ENCODE measurements around the gene PDIA5. TPM values are rescaled to one million over a fixed set of nuclear protein-coding genes. Genes with fewer than 3 reads are reported as not detected.

Gene PDIA5
- total RNA-seq, 1 donor from 2014 or later: 67.3 TPM

DNA sequence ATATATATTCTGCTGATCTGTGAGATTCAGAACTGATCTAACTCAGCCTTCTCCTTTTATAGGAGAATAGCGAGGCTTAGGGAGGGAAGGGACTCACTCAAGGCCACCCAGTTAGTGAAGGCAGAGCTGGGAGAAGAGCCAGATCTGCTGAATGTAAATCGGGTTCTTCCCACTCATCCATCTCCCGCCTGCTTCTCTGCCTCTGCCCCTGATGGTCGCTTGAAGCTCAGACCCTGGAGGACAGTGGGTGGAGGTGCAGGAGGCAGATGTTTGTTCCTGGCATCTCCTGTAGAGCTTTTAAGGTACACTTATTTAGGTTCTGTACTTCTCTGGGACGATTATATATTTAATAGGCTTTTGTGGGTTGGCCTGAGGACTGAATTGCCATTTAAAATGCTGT lies 4.3 kb downstream of the PDIA5 start:
- DNase-seq (ENCODE audit: low read depth in 2 of 2): peak in 1 of 2 donors; percentile 17

DNA sequence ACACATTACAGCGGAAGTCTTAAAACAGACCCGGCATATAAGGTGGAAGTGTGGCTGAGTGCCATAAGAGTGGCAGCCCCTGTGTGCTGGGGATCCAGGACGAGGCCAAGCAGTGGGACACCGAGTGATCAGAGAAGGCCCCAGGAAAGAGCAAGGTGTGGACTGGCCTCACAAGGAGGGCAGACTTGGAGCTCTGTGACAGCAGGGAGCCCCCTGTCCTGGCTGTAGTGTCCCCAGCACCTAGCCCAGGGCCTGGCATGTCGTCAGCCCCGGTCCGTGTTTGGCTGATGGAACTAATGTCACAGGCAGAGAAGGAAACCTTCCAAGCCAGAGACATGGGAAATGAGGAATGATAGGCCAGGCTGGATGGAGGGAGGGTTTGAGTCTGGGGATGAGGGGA lies 4.8 kb downstream of the PDIA5 start:
- no peak for DNase-seq (ENCODE audit: low read depth in 2 of 2)

DNA sequence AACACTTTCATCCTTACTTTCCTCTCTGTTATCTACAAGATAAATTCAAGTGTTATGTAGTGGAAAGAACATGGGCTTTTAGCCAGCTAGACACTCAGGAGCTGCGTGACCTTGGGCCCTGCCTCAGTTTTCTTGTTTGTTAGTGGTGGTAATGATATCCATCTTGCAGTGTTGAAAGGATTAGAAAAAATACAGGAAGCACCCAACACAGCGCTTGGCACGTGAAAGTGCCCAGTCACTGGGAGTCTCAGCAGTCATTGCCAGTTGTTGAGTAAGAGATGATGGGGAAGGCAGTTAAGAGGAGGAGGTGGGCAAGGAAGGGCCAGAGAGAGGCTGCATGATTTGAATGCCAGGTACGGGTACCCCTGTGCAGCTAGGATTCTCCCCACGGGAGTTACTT lies 5.3 kb downstream of the PDIA5 start:
- no peak for DNase-seq (ENCODE audit: low read depth in 2 of 2)

DNA sequence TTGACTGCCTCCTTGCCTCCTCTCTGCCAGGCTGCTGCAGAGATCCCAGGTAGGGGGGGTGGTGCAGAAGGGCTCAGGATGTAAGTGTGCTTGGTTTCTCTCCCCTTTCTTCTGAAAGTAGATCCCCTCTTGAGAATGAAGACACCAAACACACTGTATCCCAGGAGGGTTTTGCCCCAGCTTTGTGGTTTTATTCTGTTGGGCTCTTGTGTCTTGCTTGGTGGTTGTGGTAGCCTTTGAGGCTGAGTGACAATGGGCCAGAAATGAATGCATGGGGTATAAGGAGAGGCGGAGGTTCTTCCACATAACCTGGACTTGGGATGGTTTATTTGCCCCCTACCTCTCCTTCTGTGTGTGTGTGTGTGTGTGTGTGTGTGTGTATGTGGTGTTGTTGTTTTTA lies 5.7 kb downstream of the PDIA5 start:
- DNase-seq (ENCODE audit: low read depth in 2 of 2): no peak

DNA sequence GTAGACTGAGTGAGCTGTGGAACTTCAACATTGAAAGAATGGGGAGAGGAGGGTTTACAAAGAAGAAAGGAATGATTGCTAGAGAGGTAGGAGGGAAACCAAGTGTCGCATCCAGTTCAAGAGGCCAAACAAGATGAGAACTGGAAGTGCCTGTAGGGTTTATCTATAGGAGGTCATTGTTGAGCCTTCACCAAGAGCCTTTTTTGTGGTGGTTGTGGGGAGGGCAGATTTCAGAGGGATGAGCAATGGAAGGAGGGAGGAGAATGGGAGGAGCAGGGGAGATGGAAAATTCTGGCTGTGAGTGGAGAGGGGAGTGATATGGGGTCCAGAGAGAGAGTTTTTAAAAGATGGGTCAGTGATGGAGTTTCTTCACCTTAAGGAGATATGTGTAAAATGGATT lies 8.5 kb downstream of the PDIA5 start:
- DNase-seq (ENCODE audit: low read depth in 2 of 2): no peak

DNA sequence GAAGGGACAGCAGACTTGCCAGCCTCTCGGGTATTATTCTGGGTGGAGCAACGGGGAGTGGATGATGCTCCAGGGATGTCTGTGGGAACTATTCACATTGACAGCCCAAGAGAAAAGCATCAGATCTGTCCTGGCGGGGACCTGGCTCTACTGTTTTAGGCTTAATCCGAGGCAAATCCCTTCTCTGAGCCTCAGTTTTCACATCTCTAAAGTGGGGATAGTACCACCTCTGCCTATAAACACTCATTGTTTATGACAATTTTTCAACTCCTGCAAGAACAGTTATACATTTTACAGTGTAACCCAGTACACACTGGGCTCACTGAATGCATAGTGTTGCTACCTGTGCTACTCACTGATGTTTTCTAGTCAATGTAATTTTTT lies 9.3 kb downstream of the PDIA5 start:
- no peak for DNase-seq (ENCODE audit: low read depth in 2 of 2)

DNA sequence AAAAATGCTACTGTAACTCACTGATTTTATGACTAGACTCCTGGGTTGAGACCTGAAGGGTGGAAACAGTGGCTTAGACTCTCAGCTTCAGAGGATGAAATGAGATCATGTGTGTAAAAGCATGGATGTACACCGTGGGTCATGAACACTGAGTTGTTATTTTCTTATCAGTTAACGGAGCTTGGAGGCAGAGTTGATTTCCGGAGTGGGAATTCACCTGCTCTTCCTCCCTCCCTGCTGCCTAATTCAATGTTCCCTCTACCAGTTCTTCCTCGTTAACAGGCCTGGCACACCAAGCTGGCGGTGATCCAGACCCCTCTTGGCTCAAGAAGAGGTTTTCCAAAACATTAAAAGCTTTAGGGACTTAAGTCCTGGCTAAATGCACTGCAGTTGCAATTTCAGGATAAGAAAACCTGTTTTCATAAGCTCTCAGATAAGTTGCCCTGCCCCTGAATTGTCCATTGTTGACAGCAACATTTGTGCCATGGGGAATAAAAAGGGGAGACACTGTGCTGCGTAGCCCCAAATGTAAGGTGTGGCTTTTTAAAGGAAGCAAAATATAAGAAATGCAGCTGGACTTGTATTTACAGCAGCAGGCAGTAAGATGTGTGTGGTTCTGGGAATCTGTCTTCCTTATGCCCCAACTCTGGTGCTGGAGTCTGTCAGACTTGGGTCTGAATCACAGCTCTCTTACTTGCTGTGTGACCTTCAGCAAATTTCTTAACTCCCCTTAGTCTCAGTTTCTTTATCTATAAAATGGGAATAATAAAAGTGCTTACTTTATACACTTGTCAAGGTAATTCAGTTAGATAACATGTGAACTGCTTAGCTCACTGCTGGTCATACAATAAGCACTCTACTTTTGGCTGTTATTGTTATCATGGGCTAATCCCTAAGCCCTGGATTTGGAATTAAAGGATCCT lies 9.9 kb downstream of the PDIA5 start:
- peak; percentile 55 to 74 for DNase-seq (ENCODE audit: low read depth in 2 of 2)

DNA sequence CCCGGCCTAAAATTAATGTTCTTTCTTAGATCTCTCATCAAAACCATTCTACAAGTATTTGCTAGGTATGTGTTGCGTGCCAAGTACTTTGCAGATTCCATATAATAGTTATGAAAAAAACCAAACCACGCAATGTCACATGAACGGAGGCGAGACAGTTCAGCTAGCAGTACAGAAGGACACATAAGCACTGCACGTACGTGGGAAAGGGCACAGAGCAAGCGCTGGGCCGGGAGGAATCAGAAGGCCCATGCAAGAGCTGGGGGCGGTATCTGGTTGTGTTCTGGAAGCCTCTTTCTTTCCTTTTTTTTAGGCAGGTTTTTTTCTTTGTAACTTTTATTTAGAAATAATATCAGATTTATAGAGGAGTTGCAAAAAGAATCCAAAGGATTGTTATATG lies 11.3 kb downstream of the PDIA5 start:
- DNase-seq (ENCODE audit: low read depth in 2 of 2): no peak

DNA sequence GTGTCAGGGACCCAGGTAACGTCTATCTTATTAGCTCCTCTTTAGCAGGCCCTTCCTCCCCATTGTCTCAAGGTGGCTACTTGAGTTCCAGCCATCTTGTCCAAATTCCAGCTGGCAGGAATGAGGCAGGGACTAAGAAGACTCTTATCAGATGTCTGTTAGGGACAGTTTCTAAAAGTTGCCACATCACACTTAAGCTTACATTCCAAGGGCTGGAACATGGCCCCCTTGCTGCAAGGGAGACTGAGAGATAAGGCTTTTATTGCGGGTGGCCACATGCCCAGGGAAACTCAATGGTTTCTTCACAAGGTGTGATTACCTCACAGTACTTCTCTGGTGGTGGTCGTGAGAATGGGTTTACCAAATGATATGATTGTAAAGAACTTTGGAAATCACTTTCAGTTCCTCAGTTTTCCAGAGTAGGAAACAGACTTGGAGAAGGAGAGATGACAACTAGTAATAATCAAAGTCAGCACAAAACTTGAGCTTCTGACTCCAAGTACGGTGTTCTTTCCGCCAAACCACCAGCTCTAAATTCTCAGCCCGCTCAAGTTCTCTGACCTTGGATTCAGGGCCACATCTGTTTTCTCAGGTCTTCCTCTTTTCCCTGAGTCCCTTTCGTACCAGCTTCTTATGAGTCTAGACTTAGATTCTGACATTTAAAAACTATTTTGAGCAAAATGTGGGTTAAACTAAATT lies 14.2 kb downstream of the PDIA5 start:
- no peak for DNase-seq (ENCODE audit: low read depth in 2 of 2)

DNA sequence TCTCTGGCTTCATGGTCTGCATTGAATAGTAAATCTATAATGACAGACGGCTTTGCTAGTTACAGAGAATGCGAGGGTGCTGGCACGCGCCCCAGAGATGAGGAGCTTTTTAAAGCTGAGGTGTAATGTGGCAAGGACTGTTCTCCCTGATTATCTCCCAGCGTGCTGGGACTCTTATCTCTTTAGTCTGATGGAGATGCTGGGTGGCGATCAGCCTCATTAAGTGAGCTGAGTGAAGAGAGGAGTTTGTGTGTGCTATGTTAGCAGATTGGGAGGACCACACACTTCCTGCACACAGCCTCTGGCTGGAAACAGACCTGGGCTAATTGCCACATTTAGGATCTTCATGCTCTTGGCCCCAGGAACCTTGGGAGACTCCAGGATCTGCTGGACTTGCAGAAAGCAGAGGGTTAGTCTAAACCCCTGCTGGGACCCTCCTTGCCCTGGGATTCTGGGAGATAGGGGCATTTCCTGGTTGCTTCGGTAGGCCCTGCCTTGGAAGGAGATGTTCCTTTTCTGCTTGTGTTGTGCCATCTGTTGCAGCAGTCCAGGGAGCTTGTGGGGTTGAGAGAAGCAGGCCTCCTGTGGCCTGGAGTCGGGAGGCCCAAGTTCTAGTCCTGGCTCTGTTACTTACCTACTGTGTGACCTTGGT lies 15.0 kb downstream of the PDIA5 start:
- DNase-seq (ENCODE audit: low read depth in 2 of 2): peak in 1 of 2 donors; percentile 59

DNA sequence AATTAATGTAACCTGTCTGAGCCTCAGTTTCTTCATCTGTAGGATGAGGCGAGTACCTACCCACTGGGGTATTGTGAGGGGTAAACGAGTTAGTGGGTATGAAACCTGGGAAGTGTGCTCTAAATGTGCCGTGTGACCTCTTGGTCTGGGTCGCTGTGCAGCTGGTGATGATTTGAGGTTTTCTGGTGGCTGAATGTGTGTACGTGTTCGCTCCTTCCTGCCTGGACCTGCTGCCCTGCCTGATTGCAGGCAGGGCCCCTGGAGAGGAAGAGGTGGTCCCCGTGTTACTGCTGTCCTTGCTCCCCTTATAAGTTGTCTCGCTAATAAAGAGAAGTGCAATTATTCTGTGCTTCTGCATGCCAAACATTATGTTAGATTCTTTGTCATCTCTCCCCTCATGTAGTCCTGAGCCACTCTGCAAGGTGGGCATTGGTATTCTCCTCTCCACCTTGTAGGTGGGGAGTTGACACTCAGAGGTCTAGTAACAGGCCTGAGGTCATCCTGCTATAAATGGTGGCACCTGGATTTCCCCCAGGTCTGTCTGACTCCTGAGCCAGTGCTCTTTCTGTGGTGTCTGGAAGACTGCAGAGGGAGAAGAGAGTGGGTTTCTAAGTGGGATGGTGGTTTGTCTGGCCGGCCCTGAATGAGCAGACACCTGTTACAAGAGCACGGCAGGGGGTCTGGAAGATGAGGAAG lies 15.7 kb downstream of the PDIA5 start:
- DNase-seq (ENCODE audit: low read depth in 2 of 2): peak; percentile 96 to 98

DNA sequence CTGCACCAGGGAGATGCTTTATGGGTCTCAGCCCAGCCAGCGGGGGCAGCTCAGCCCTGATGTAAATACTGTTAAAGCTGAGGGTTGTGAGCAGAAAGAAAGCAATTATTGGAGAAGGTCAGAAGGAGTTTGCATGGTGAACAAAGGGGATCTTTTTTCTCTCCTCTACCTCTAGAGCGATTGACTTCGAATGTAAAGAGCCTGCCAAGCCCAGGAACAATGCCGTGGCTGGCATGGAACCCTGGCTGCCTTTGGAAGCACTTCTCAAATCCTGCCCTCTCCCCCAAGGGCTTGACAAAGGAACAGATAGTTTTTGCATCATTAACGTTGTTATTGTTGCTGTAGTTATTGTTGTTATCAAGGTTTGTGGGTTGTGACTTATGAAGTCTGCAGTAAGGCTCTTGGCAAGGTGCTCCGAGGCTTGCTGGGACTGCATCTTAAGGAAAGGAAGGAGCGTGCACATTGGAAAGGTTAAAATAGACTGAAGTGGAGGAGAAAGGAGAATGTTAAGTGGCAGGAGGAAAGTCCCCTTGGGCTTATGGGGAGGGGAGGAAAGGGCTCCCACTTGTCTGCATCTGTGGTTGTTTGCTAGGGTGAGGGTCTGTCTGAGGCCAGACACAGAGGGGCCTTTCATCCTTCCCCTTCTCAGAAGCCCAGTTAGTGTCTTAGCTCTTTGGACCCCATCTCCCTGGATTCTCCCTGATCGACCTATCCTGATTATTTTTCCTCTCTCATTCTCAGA lies 16.7 kb downstream of the PDIA5 start:
- peak in 1 of 2 donors; percentile 40 for DNase-seq (ENCODE audit: low read depth in 2 of 2)

DNA sequence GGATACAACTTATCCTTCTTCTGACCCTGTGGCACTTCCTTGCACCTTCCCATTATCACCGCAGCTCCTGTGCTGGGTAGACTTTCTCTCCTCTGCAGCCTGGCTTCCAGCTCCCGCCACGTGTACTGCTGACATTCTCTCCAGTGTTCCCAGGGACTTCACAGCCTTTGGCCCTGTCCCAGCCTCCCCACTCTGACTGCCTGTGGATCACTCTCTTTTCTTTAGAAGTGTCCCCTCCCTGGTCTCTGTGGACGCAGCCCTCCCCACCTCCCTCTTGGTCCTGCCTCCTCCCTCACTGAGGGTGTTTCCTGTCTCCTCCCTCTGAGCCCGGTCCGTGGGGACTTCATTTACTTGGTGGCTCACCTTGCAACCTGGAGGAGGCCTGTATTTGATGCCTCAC lies 17.4 kb downstream of the PDIA5 start:
- peak in 1 of 2 donors; percentile 50 for DNase-seq (ENCODE audit: low read depth in 2 of 2)

DNA sequence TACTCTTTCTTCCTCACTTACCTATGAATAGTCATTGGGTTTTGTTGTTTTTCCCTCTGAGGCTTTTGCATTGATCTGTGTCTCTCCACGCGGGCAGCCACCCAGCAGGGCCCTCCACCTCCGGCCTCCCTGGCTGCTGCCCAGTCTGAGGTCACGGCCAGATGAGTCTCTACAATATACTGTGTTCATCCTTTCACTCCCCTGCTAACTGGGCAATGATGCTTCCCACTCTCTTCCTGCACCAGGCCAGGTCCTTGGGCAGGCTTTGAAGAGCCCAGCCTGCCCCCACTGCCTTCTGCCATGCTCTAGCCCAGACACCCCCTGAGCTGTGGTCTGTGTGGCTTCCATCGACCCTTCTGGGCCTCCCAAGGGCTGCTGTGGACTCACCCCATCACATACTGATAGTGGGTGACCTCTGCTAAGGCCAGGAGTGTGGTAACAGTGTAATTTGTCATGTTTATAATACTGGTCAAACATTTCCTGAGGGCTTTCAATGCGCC lies 18.0 kb downstream of the PDIA5 start:
- no peak for DNase-seq (ENCODE audit: low read depth in 2 of 2)

DNA sequence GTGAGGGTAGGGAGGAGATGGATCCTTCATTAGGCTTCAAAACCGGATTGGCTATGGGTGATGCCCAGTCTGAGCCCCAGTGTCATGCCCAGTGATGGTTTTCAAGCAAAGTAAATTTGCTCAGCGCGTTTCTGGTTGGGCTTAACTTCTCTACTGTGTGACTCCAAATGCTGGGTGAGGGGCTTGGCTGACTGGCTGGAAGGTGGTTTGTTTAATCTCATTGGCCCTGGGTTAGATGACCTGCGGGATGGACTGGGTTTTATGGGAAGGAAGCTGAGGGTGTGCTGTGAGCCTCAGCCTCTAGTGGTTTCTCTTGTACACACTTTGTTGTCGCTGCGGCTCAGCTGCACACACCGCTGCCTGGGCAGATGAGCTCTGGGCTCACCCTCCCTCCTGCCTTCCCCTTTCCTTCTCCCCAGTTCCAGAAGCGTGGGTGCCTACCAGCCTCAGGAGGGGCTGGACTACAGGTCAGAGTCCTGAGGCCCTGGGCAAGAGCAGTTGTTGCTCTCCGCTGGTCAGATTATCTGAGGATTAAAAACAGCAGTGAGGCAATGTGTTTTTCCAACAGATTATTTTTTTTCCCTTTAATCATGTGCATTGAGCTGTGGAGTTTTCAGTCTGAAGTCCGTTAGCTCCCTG lies 18.6 kb downstream of the PDIA5 start:
- no peak for DNase-seq (ENCODE audit: low read depth in 2 of 2)

DNA sequence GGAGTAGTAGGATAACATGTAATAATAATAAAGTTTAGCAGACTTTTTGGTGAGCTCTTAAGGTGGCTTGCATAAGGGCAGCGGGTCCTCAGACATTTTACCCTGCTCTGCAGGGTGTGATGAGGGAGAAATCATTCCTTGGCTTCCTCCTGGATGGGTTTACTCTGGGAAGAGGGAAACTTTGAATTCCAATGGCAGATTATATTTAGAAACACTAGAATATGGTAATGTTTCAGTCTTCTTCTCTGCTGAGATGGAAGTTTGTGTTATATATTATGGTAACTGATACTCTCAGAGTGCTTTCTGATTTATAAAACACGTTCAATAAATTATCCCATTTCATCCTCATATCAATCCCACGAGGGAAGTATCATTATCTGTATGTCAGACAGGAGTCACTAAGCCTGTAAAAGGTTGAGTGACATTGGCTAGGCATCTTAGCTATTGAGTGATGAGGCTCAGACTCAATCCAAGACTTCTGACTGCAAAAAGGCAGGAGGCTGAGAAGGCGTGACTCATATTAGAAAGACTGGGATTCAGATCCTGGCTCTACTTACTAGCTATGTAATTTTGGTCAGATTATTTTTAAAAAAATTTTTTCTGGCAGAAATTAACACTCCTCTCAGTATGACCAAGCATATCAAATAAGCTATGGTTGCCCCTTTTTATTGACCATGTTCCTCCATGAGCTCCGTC lies 19.3 kb downstream of the PDIA5 start:
- no peak for DNase-seq (ENCODE audit: low read depth in 2 of 2)

DNA sequence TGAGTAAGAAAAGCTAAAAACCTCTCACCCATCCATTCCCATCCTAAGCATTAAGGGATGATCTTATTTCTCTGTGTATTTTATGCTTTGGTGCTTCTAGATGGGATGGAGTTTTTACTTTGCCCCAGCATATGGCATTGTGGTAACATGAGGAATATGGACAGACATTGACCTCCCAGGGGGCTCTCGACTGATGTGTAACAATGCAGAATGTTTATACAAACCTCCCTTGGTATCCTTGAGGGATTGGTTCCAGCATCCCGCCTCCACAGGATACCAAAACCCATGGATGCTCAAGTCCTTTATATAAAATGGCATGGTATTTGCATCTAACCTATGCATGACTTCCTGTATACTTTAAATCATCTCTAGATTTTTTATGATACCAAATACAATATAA lies 21.6 kb downstream of the PDIA5 start:
- DNase-seq (ENCODE audit: low read depth in 2 of 2): no peak

DNA sequence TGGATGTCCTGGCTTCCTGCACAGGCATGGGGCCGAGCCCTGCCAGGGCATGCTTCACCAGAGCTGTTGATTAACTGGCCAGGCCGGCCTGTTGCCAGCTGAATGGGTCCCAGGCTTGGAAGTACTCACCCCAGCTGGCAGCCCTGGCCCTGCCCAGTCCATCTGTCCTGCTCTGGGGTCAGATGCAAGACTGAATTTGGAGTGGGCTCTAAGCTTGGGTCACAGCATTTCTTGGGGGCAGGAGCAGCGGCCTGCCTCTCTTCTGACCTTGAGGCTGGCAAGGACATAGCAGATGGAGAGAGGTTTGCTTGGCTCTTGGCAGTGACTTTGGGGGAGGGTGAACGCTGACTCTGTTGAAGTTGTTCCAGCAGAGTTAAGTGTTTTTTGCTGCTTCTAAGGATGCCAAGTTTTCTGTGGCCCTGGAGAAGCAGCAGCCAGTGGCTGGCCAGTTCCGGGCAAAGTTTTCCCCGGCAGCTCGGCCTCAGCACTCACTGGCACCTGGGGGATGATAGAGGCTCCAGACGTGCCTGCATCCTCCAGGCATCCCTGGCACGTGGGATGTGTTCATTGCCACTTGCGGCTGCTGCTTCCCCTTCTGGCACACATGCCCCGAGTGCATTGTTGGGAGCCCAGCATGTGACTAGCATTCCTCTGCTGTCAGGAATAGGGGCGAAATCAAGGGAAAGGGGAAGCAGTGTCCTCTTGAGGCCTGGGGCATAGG lies 22.9 kb downstream of the PDIA5 start:
- DNase-seq (ENCODE audit: low read depth in 2 of 2): no peak

Measured in dermis microvascular lymphatic vessel endothelial cell (primary cell).